GM12873 (cell line): ENCODE data around the gene UTS2B.

Experiments
- TF ChIP-seq, protein P1 (sequence below): IDR thresholded peaks from 2 replicates; pipeline ENCODE4 v1.5.1; 2012; ENCODE audit warnings: low read depth, mild to moderate bottlenecking, moderate library complexity, low read length, control low read depth; ENCODE audit not compliant: insufficient read depth; ENCODE audit errors: missing control alignments

The UTS2B gene

GRCh38 chr3:191330530-191331048 lies 263 bp upstream of the UTS2B start:
- TF ChIP-seq, protein P1, sequence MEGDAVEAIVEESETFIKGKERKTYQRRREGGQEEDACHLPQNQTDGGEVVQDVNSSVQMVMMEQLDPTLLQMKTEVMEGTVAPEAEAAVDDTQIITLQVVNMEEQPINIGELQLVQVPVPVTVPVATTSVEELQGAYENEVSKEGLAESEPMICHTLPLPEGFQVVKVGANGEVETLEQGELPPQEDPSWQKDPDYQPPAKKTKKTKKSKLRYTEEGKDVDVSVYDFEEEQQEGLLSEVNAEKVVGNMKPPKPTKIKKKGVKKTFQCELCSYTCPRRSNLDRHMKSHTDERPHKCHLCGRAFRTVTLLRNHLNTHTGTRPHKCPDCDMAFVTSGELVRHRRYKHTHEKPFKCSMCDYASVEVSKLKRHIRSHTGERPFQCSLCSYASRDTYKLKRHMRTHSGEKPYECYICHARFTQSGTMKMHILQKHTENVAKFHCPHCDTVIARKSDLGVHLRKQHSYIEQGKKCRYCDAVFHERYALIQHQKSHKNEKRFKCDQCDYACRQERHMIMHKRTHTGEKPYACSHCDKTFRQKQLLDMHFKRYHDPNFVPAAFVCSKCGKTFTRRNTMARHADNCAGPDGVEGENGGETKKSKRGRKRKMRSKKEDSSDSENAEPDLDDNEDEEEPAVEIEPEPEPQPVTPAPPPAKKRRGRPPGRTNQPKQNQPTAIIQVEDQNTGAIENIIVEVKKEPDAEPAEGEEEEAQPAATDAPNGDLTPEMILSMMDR, result no peak

DNA sequence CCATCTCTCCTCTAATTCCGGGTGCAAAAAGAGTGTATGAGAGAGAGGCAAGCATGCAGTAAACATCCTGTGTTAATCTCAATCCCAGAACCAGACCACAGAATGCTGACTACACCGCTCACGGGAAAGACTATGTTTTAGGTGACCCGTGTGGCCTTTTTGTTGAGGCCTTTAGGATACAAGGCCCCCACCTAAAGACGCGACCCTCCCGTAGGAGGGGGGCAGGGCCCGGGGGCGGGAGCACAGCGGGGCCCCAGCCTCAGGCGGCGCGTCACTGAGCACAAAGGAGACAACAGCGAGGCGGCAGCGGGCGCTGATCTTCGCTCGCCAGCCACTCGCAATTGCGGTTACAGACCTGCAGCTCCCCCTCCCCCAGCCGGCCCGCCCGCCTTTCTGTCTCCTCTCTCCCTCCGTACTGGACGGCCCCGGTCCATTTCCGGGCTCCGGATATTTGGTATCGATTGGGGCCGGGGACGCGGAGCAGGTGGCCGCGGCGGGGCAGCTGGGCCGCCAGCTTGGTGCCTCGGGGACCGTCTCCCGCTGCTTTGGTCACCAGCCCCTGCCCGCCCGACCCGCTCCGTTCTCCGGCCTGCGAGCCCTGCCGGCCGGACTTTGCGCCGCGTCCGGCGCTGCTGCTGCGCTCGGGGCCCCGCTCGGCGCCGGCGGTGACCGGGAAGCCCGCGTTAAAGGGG lies 1.2 kb downstream of the UTS2B start, which contains the start of gene CCDC50:
TSS of gene CCDC50 (plus strand) at position 433 of the 692 bp plus-strand sequence. CDS start 281 bp downstream, outside the sequence.
- TF ChIP-seq, protein P1, result no peak

DNA sequence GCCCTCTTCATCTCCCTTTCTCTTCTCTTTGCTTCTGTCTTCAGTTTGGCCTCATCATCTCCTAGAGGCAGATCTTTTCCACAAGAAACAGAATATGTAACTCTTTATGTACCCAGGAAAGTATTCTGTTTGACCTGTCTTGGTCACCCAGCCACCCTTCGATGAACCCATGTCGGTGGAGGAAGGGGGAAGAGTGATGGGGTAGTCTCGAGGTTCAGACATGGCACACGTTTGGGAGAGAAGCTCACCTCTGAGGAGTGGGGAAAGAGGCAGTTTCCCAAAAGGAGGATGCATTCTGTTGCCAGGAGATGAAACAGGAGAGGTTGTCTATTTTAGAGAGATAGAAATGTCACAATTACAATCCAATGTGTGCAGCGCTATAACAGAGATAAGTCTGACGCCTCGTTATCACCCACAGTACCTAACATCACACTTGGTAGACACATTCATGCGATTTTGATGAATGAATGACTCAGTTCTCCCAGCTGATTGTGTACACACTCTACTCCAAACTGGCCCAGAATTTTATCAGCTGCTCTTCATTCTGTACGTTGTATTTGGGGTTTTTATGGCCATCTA lies 1.9 kb downstream of the UTS2B start:
- TF ChIP-seq, protein P1, result no peak

GRCh38 chr3:191327526-191327925 lies 2.8 kb downstream of the UTS2B start:
- TF ChIP-seq, protein P1, result no peak

GRCh38 chr3:191324936-191325335 lies 5.4 kb downstream of the UTS2B start:
- TF ChIP-seq, protein P1, result no peak

GRCh38 chr3:191321019-191321767 lies 9.1 kb downstream of the UTS2B start:
- TF ChIP-seq, protein P1, result no peak

DNA sequence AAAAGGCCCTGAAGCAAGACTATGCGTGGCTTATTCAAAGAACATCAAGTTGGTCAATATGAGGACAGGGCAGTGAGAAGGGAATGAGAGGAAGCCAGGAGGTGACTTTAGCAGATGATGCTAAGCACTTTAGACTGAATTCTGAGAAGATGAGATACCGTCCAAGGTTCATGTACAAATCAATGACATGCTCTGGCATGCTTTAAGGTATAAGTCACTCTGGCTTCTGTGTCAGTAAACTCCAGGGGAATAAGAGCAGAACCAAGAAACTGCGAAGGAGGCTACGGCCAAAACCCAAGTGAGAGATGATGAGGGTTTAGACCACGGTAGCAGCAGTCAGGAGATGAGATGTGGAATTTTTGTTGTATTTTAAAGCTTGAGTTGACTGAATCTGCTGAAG lies 10.0 kb downstream of the UTS2B start:
- TF ChIP-seq, protein P1, result no peak
